ENCODE results near the gene FCER2.

Gene FCER2

GRCh38 chr19:7676376-7676775 lies 25.6 kb downstream of the FCER2 start:
- DNase-seq = no peak

DNA sequence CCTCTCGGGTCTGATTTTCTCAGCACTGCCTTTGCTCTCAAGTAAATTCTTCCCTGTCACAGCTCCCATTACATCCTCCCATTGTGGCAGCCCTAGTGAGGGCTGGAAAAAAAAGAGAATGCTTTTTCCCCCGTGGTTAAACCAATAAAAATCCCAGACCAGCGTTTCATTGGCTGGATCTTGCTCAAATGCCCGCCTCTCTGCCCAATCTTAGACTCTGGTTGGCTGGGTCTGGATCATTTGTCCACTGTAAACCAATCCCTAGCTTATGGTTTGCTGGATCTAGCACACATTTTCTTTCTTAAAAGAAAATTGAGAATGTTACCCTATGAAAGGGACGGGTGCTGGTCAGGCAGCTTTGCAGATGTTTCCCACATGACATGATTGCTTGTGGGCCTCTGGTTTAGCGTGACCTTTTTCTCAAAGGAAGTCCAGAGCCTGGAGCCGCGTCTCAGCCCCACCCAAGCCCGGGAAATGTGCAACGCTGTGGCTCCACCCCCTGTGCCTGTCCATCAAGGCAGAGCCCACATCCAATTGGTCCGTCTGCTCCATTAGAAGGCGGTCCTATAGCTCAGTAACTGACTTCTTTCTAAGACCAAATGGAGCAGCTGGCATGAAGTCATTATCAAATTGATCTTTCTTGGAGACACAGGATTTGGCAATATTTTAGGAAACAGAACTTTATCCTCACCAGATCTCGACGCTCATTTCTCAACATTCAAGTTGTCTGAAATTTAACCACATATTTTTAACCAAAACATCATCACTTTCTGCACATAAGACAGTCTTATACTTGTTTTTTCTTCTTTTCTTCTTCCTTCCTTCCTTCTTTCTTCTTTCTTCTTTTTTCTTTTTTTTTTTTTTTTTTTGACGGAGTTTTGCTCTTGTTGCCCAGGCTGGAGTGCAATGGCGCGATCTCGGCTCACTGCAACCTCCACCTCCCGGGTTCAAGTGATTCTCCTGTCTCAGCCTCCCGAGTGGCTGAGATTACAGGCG lies 27.6 kb downstream of the FCER2 start:
- DNase-seq = peak; percentile 73

DNA sequence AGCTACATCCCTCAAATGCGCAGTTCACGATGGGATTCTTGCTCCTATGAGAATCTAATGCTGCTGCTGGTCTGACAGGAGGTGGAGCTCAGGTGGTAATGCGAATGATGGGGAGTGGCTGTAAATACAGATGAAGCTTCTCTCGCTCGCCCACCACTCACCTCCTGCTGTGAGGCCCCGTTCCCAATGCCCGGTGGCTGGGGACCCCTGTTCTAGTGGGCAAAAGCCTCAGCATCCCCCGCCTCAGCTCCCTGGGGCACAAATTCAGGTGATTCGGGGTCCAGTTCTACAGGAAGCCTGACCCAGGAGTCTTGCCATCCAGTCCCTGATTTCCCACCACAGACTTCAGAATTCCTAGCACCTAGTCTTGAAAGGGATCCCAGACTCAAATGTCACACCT lies 29.4 kb downstream of the FCER2 start:
- no peak for DNase-seq

DNA sequence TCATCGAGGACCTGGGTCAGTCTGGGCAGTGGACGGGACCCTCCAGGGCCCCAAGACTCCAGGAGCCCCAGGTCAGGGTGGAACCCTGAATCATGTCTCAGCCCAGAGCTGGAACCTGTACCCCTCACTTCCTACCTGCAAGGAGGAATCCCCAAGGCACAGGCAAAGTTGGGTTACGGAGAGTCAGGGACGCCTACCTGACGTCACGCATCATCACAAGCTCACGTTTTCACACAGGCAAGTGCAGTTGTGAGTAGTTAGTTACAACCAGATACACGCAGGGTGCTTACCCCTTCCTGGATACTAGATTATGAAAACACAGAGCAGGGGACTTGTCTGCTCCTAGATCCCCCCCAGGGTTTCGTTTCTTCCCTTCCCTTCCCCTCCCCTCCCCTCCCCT lies 31.1 kb downstream of the FCER2 start:
- no peak for DNase-seq

DNA sequence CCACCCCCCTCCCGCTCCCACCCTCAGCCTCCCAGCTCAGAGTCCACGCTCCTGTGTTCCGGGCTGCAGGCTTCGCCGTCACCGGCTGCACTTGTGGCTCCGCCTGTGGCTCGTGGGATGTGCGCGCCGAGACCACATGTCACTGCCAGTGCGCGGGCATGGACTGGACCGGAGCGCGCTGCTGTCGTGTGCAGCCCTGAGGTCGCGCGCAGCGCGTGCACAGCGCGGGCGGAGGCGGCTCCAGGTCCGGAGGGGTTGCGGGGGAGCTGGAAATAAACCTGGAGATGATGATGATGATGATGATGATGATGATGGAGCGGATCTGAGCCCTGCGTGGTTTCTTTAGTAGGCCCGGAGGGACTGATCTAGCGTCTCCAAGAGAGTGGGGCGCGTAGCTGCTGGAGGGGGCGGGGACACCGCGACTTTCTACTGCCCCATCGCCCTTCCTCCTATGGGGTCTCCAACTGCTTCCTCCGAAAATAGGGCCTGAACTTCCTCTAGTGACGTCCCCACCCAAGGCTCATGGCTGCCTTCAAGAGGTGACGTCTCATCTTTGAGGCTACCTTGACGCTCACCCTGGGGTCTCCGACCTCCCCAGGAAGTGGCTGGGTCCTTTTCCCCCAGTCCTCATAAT lies 31.7 kb downstream of the FCER2 start:
- DNase-seq = no peak

GRCh38 chr19:7669641-7670040 lies 32.3 kb downstream of the FCER2 start:
- no peak for DNase-seq

DNA sequence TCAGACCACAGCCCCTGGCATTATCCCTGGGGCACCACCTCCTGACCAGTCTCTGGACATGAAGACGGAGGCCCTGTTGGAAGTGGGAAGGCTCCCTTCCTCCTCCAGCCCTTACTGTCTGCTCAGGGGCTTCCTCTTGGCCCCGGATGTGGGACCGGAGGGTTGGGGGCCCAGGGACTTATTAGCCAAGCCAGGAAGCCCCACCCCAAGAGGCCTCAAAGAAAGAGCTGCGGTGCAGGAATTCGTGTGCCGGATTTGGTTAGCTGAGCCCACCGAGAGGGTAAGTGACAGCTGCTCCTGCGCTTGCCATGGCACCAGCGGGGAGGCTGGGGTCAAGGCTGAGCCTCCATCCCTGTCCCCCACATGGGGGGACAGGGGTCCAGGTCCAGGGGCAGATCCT lies 33.1 kb downstream of the FCER2 start, which contains the start of gene RETN:
Gene RETN (plus strand): TSS at position 208 of the 400 bp plus-strand sequence. CDS start 278 bp downstream, outside the sequence.
- DNase-seq = no peak

- DNase-seq = no peak
Measured at GRCh38 chr19:7665076-7665475, 36.9 kb downstream of the FCER2 start.

GRCh38 chr19:7663706-7664105 lies 38.2 kb downstream of the FCER2 start:
- no peak for DNase-seq

DNA sequence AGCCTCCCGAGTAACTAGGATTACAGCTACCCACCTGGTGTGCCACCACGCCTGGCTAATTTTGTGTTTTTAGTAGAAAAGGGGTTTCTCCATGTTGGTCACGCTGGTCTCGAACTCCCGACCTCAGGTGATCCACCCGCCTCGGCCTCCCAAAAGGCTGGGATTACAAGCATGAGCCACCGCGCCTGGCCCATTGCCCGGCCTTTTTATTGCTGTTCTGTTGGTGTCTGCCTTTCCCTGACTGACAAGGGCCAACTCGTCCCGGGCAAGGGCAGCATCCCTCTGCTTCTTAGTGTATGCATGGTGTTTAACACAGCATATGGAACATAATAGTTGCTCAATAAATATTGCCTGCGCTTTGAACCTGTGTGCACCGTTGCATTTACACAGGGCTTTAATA lies 39.3 kb downstream of the FCER2 start:
- DNase-seq = no peak

GRCh38 chr19:7661744-7662538 lies 40.0 kb downstream of the FCER2 start:
- DNase-seq = no peak

DNA sequence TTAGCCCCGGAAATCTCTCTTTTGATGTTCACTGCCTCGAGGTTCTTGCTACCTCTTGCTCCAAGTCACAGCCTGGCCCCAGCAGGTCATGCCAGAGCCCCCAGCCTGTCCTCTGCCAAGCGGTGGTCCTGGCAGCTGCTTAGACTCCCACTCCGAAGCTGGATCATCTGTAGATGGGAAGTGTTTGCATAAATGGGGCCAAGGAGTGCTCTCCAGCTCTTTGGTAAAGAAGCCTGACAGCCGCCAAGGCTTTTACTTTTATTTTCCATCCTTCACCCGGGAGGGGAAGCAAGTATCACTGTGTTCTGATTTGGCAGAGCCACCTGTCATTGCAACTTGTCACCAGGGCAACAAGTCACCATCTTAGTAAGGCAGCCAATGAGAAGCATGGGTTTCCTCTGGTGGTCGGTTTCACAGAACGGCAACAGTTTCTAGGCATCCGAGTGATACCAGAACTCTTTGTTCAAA lies 43.7 kb downstream of the FCER2 start:
- DNase-seq = peak; percentile 73

DNA sequence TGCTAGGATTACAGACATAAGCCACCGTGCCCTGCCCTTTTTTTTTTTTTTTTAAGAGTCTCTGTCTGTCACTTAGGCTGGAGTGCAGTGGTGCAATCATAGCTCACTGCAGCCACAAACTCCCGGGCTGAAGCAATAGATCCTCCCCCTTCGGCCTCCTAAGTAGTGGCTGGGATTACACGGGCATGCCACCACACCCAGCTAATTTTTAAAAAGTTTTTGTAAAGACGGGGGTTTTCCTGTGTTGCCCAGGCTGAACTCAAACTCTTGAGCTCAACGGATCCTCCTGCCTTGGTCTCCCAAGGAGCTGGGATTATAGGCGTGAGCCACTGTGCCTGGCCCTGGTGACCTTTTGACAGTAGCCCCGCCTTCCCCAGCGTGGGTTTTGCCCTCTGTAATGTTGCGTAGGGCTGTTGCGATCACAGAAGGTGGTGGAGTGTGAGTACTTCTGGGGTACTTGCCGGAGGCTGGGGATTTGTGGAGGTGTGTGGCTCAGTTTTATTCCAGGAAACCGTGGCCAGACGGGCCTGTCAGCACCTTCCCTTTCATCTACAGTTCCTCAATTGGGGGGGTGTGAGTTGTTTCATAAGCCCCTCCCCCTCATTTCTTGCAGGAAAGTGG lies 44.7 kb downstream of the FCER2 start:
- no peak for DNase-seq

GRCh38 chr19:7655581-7655980 lies 46.4 kb downstream of the FCER2 start:
- no peak for DNase-seq

DNA sequence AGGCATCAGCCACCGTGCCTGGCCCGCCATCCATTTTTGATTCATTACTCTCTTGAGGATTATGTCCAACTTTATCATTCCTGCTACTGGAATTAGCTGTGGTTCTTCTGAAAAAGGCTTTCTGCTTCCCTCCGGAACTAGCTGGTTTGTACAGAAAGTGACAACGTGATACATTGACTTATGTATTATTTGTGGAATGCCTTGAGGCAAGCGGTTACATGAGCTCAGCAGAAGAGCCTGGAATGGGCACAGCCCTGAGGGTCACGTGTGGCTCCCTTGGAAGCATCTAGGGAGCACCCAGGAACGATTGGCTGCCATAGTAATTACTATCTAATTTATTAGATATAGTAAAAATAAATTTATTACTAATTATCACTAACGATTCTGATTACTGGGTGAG lies 47.5 kb downstream of the FCER2 start:
- no peak for DNase-seq

- peak; percentile 96 for DNase-seq
Measured at GRCh38 chr19:7652061-7652641, 49.8 kb downstream of the FCER2 start.

DNA sequence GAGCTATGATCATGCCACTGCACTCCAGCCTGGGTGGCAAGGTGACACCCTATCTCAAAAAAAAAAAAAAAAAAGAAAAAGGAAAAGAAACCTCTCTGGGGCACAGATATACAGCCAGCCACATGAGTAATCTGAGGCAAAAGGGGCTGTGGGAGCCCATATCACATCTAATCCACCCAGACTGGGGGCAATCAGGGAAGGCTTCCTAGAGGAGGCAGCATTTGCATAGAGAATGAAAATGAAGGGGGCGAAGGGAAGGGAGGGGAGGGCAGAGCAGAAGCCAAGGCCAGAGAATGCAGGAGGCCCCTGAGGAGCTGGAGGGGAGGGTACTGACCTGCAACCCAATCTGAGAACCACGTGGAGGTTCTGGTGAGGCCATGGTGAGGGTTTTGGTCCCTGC lies 51.8 kb downstream of the FCER2 start:
- no peak for DNase-seq

DNA sequence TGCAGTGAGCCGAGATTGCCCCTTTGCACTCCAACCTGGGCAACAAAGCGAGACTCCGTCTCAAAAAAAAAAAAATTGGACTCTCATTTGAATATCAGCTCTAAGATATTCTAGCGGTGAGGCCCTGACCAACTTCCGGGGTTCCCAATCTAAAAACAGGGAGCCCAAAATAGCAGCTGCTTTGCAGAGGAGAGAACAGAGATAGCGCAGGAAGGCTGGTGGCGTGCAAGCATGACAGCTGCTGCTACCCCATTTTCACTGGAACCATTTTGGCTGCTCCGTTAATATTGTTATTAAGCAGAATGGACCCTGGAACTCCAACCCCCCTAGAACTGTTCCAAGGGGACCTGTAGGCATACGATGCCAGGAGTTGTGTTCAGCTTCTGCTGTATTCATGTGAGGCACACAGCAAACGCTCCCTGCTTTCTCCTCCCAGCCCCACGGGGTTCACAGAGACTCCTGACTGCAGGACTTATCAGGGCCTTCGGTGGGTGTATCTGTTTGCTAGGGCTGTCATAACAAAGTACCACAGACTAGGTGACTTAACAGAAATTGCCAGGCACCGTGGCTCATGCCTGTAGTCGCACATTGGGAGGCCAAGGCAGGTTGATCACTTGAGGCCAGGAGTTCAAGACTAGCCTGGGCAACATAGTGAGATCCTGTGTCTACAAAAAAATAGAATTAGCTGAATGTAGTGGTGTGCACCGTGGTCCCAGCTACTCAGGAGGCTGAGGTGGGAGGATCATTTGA lies 53.5 kb downstream of the FCER2 start:
- no peak for DNase-seq

DNA sequence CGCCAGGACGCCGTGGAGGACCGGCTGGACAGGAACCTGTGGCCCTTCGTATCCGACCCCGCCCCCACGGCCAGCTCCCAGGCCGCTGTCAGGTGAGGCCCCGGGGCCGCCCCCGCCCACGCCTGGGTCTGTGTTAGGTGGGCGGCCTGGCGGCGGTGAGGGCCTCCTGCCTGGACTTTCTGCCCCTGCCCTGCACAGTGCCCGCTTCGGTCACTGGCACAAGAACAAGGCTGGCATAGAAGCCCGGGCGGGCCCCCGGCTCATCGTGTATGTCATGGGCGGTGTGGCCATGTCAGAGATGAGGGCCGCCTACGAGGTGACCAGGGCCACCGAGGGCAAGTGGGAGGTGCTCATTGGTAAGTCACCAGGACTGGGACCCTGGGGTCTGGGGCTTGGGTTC lies 54.8 kb downstream of the FCER2 start:
- no peak for DNase-seq

- DNase-seq = no peak
Measured at GRCh38 chr19:7646426-7646700, 55.6 kb downstream of the FCER2 start.

DNA sequence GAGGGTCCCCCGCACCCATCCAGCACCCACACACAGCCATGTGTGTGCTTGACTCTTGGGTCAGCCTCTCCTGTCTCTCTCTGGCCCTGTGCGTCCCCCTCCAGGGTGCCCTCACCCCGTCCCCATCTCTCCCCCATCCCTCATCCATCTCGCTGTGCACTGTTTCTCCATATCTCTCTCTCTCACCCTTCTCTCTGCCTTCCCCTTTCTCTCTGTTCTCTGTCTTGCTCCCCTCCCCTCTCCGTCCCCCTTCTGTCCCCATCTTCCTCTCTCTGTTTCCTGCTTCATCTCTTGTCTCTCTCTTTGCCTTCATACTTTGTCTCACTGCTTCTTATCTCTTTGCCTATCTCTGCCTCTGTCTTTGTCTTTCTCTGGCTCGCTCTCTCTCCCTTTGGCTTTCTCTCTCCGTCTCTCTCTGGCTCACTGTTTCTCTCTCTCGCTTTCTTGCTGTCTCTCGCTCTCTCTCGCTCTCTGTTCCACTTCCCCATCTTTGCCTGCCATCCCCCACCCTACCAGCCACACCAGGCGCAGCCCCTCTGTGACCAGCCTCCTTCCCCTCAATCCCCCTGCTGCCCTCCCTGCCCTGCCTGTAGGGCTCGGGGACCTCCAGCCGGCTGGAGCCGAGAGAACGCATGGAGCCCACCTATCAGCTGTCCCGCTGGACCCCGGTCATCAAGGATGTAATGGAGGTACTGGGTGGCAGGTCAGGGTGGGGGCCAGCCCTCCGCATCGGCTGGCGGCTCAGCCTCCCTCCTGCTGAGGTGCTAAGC lies 56.1 kb downstream of the FCER2 start:
- no peak for DNase-seq
